Keratinocyte (primary cell): ENCODE results near the gene PHF5A.

Experiments used
- CTCF ChIP-seq, 3 experiments: IDR thresholded peaks in 1 of 3; conservative IDR thresholded peaks in 1 of 3; optimal IDR thresholded peaks in 1 of 3; 2 replicates in 2 of 3; 3 replicates in 1 of 3; pipeline versions ENCODE3 to v1.5.1; 2011; ENCODE audit warnings: low read length in 3 of 3, mild to moderate bottlenecking in 3 of 3, moderate library complexity in 2 of 3, control low read depth in 1 of 3, inconsistent platforms in 1 of 3; ENCODE audit not compliant: insufficient read depth in 2 of 3; ENCODE audit errors: extremely low read depth in 1 of 3
- EZH2 ChIP-seq: IDR thresholded peaks from one replicate; pipeline ENCODE4 v1.6.1; 2012; ENCODE audit warnings: inconsistent platforms, mild to moderate bottlenecking, low read length, moderate library complexity

GRCh38 chr22:41511521-41511968, 43.1 kb upstream of the PHF5A start:
- TF ChIP-seq CTCF (optimal IDR thresholded peaks at IDR 0.05 in 1 of 3, IDR thresholded peaks at IDR 0.05 in 1 of 3, conservative IDR thresholded peaks at IDR 0.05 in 1 of 3; ENCODE audit: extremely low read depth in 1 of 3, insufficient read depth in 2 of 3, low read length in 3 of 3) = no peak
- TF ChIP-seq EZH2 = no peak
